ENCODE data around the gene TGFB1.

TGFB1 gene

DNA sequence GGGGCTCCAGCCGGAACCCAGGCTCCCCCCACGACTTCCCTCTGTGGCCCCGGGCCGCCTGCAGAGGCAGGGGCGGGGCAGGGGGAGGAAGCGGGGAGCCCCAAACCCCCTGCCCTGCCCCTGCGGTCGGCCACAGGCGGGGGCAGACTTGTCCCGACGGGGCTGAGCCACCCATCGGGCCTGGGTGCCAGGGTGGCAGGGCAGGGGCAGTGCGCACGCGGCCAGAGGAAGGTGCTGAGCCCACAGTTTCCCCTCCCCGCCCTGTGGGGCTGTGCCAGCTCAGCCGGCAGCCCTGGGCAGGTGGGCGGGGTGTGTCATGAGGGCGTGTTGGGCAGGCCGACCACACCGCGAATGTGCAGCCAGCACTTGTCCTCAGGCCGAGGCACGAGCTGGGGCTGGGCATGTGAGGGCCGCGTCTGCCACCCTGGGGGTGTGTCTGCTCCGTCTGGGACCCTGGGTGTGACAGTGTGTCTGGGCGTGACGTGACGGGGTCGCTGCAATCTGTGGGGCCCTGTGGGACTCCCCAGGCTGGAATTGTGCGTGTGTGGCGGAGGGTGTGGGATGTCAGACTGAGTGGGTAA is 26.1 kb downstream of the TGFB1 start (continued):
- TF ChIP-seq, protein P1, sequence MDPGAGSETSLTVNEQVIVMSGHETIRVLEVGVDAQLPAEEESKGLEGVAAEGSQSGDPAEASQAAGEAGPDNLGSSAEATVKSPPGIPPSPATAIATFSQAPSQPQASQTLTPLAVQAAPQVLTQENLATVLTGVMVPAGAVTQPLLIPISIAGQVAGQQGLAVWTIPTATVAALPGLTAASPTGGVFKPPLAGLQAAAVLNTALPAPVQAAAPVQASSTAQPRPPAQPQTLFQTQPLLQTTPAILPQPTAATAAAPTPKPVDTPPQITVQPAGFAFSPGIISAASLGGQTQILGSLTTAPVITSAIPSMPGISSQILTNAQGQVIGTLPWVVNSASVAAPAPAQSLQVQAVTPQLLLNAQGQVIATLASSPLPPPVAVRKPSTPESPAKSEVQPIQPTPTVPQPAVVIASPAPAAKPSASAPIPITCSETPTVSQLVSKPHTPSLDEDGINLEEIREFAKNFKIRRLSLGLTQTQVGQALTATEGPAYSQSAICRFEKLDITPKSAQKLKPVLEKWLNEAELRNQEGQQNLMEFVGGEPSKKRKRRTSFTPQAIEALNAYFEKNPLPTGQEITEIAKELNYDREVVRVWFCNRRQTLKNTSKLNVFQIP (CRISPR knock-in tag; IDR thresholded peaks at IDR 0.05; ENCODE audit: borderline replicate concordance, low read depth), result no peak
- no peak for TF ChIP-seq GLIS3 (CRISPR knock-in tag; IDR thresholded peaks at IDR 0.05)
- TF ChIP-seq ZFP30 (CRISPR knock-in tag; IDR thresholded peaks at IDR 0.05), result no peak
- no peak for TF ChIP-seq RARB (CRISPR knock-in tag; IDR thresholded peaks at IDR 0.05)
- TF ChIP-seq, protein P2, sequence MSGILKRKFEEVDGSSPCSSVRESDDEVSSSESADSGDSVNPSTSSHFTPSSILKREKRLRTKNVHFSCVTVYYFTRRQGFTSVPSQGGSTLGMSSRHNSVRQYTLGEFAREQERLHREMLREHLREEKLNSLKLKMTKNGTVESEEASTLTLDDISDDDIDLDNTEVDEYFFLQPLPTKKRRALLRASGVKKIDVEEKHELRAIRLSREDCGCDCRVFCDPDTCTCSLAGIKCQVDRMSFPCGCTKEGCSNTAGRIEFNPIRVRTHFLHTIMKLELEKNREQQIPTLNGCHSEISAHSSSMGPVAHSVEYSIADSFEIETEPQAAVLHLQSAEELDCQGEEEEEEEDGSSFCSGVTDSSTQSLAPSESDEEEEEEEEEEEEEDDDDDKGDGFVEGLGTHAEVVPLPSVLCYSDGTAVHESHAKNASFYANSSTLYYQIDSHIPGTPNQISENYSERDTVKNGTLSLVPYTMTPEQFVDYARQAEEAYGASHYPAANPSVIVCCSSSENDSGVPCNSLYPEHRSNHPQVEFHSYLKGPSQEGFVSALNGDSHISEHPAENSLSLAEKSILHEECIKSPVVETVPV (CRISPR knock-in tag; IDR thresholded peaks at IDR 0.05), result no peak
- TF ChIP-seq ZNF565 (CRISPR knock-in tag; conservative IDR thresholded peaks at IDR 0.05; ENCODE audit: low read depth), result no peak

DNA sequence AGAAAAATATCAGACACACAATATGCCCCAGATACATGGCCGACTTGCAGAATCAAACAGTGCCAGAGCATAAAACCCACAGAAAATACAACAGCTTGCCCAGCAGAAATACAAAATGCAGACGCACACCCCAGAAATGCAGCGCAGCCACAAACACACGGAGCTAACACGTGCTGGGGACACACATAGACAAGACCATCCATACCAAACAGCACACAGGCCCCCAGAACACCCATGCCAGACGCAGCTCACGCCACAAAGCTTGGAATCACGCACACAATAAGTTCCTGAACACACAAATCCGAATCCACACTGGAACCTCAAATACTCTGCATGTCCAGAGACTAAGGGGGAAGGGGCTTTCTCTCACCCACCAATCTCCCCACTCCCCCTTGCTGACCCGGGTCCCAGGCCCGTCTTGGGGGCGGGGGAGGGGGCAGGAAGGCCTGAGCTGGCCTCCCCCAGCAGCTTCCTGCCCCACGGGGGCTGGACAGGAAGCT is 26.6 kb downstream of the TGFB1 start:
- no peak for ATAC-seq
- TF ChIP-seq, protein P1 (CRISPR knock-in tag; IDR thresholded peaks at IDR 0.05; ENCODE audit: borderline replicate concordance, low read depth), result no peak
- TF ChIP-seq GLIS3 (CRISPR knock-in tag; IDR thresholded peaks at IDR 0.05) (no peak), OSR1 (CRISPR knock-in tag; IDR thresholded peaks at IDR 0.05) (no peak), ZNF565 (CRISPR knock-in tag; conservative IDR thresholded peaks at IDR 0.05; ENCODE audit: low read depth) (no peak), RARB (CRISPR knock-in tag; IDR thresholded peaks at IDR 0.05) (no peak), ZFP3 (CRISPR knock-in tag; IDR thresholded peaks at IDR 0.05) (no peak), CSDC2 (CRISPR knock-in tag; IDR thresholded peaks at IDR 0.05) (no peak), SNAI2 (CRISPR knock-in tag; IDR thresholded peaks at IDR 0.05) (no peak), ZFP30 (CRISPR knock-in tag; IDR thresholded peaks at IDR 0.05) (no peak)
- TF ChIP-seq, protein P3, sequence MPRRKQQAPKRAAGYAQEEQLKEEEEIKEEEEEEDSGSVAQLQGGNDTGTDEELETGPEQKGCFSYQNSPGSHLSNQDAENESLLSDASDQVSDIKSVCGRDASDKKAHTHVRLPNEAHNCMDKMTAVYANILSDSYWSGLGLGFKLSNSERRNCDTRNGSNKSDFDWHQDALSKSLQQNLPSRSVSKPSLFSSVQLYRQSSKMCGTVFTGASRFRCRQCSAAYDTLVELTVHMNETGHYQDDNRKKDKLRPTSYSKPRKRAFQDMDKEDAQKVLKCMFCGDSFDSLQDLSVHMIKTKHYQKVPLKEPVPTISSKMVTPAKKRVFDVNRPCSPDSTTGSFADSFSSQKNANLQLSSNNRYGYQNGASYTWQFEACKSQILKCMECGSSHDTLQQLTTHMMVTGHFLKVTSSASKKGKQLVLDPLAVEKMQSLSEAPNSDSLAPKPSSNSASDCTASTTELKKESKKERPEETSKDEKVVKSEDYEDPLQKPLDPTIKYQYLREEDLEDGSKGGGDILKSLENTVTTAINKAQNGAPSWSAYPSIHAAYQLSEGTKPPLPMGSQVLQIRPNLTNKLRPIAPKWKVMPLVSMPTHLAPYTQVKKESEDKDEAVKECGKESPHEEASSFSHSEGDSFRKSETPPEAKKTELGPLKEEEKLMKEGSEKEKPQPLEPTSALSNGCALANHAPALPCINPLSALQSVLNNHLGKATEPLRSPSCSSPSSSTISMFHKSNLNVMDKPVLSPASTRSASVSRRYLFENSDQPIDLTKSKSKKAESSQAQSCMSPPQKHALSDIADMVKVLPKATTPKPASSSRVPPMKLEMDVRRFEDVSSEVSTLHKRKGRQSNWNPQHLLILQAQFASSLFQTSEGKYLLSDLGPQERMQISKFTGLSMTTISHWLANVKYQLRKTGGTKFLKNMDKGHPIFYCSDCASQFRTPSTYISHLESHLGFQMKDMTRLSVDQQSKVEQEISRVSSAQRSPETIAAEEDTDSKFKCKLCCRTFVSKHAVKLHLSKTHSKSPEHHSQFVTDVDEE (CRISPR knock-in tag; IDR thresholded peaks at IDR 0.05), result no peak
- TF ChIP-seq, protein P2 (CRISPR knock-in tag; IDR thresholded peaks at IDR 0.05), result no peak

DNA sequence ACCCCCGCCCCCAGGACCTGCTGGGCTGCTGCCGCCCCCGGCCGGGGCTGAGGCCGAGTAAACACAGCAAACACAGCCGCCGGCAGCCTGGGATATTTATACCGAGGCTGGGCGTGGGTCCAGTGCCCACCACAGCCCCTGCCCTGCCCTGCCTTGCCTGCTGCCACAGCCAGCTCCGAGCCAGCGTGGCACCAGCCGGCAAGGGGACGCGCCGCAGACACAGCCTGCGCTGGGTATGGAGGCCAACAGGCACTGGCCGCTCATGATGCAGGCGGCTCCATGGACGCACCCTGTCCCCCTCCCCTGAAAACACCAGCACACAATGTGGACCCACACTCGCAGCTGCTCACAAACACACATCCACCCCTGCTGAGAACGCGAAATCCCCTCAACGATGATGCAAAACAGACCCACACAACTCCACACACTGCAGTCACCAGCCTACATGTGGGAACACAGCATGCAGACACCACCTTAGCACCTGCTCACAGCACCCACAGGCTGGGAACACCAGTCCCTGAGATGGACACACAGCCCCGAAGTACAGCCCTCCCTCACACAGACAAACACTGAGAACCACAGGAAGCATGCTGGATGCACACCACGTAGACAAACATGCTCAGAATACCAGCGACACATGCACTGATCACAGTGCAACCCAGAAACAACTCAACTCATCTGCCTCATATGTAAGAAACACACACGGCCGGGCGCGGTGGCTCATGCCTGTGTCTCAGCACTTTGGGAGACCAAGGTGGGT is 27.6 kb downstream of the TGFB1 start:
- peak; percentile 6 for ATAC-seq
- no peak for TF ChIP-seq OSR1 (CRISPR knock-in tag; IDR thresholded peaks at IDR 0.05)
- TF ChIP-seq, protein P4, sequence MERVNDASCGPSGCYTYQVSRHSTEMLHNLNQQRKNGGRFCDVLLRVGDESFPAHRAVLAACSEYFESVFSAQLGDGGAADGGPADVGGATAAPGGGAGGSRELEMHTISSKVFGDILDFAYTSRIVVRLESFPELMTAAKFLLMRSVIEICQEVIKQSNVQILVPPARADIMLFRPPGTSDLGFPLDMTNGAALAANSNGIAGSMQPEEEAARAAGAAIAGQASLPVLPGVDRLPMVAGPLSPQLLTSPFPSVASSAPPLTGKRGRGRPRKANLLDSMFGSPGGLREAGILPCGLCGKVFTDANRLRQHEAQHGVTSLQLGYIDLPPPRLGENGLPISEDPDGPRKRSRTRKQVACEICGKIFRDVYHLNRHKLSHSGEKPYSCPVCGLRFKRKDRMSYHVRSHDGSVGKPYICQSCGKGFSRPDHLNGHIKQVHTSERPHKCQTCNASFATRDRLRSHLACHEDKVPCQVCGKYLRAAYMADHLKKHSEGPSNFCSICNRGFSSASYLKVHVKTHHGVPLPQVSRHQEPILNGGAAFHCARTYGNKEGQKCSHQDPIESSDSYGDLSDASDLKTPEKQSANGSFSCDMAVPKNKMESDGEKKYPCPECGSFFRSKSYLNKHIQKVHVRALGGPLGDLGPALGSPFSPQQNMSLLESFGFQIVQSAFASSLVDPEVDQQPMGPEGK (CRISPR knock-in tag; IDR thresholded peaks at IDR 0.05; ENCODE audit: borderline replicate concordance), result 0 out of 2 replicates have a peak, but pooled peaks have one; percentile 22
- TF ChIP-seq ZFP3 (CRISPR knock-in tag; IDR thresholded peaks at IDR 0.05), result peak; percentile 27; the same call in 1 of the 2 replicates

DNA sequence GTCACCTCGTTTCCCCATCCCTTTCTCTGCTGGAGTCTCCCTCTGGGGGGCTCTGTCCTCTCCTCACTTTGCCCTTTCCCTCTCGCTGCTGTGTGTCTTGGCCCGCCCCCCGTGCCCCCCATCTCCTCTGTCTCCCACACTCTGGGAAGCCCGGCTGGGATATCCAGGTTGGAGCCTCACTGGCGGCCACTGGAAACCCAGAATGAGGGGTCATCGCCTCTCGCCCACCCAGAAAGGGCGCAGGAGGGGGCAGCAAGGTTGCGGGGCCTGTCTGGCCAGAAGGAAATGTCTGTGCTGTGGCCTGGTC is 28.1 kb downstream of the TGFB1 start:
- TF ChIP-seq ZNF565 (CRISPR knock-in tag; conservative IDR thresholded peaks at IDR 0.05; ENCODE audit: low read depth), result no peak
- TF ChIP-seq SNAI2 (CRISPR knock-in tag; IDR thresholded peaks at IDR 0.05), result no peak
- no peak for TF ChIP-seq TOX (CRISPR knock-in tag; IDR thresholded peaks at IDR 0.05; ENCODE audit: borderline replicate concordance)
- TF ChIP-seq, protein P5, sequence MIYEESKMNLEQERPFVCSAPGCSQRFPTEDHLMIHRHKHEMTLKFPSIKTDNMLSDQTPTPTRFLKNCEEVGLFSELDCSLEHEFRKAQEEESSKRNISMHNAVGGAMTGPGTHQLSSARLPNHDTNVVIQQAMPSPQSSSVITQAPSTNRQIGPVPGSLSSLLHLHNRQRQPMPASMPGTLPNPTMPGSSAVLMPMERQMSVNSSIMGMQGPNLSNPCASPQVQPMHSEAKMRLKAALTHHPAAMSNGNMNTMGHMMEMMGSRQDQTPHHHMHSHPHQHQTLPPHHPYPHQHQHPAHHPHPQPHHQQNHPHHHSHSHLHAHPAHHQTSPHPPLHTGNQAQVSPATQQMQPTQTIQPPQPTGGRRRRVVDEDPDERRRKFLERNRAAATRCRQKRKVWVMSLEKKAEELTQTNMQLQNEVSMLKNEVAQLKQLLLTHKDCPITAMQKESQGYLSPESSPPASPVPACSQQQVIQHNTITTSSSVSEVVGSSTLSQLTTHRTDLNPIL (CRISPR knock-in tag; IDR thresholded peaks at IDR 0.05; ENCODE audit: low read depth), result no peak
- ATAC-seq, result peak; percentile 0; the same call in 2 of the 3 replicates
